ENCODE data around the gene TADA1.

GRCh38 chr1:166900987-166901386 lies 24.9 kb upstream of the TADA1 start:
- TF ChIP-seq CTCF (IDR thresholded peaks at IDR 0.05) (no peak), POLR2A (IDR thresholded peaks at IDR 0.05; ENCODE audit: low read depth) (no peak)
